Colonic mucosa (tissue), 4 donors: ENCODE data around the gene C3orf33. TPM values are rescaled to one million over a fixed set of nuclear protein-coding genes. Genes with fewer than 3 reads are reported as not detected.

ENCODE experiments used
- DNase-seq: peaks from one replicate; pipeline ENCODE4 v3.0.0-alpha.2; 2020
- H3K27ac ChIP-seq: fragments of 200-600 bp; one replicate; pipeline ENCODE4 v1.8.0; 2021
- H3K27me3 ChIP-seq: fragments of 200-600 bp; one replicate; pipeline ENCODE4 v1.8.0; 2021
- H3K36me3 ChIP-seq: fragments of 200-600 bp; one replicate; pipeline ENCODE4 v1.8.0; 2021
- H3K4me1 ChIP-seq: fragments of 200-600 bp; one replicate; pipeline ENCODE4 v1.8.0; 2021; ENCODE audit warnings: mild to moderate bottlenecking
- H3K4me3 ChIP-seq: fragments of 200-600 bp; one replicate; pipeline ENCODE4 v1.8.0; 2021
- H3K9ac ChIP-seq, 2 donors: one replicate each; pipeline ENCODE4 v1.7.0; 2013; ENCODE audit warnings: control low read depth in 2 of 2, low read depth in 2 of 2, low read length in 2 of 2
- H3K9me3 ChIP-seq: fragments of 200-600 bp; one replicate; pipeline ENCODE4 v1.8.0; 2021
- intact Hi-C: fragments of 100-400 bp; cut with DNase I; formaldehyde crosslinking; loops from one replicate; pipeline ENCODE4 v1.14.1; 2022
- total RNA-seq, 2 donors: library from RNA; stranded (reverse); fragmentation: NEBNext Ultra II Directional in 1 of 2; extraction: Animal tissue kit (Norgen Biotek cat#: 25700) in 1 of 2; gene quantifications; one replicate each; pipeline ENCODE4 v1.2.1, GENCODE V29; 2021
- TF ChIP-seq, protein P1 (sequence below): fragments of 200-600 bp; IDR thresholded peaks from one replicate; pipeline ENCODE4 v1.8.0; 2022; ENCODE audit warnings: antibody characterized with exemption, mild to moderate bottlenecking
- donor health status: healthy.
- donor health status: DM: no; HTN: no; CAD: no.
- donor health status: DM: no; HTN: no; CAD: no.

C3orf33 gene
- total RNA-seq, 2 donors from 2014 or later: 2.4 to 2.8 TPM

DNA sequence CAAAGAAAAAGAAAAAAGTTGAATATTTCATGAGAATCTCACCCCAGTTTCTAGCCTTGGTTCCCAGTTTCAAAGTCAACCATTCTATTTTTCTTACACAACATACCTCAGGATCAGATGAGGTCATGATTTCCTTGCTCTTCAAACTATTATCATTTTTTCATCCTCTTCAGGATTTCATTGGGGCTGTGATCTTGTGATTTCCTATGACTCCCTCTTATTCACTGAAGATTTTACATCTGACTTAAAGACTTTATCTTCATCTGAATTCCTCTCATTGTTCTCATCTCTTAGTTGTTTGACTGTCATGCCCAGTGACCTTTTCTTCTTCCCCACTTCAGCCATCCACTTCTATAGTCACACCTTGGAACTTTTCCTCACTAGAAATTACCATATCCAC, 3.1 kb upstream of the C3orf33 start:
- Histone ChIP-seq H3K36me3 (no peaks in the 10 kb centered on the region), H3K27me3 (no peaks in the 10 kb centered on the region), H3K9ac (no peak overlapping the region), H3K4me3 (no peak overlapping the region), H3K9me3 (no peaks in the 10 kb centered on the region), H3K4me1 (no peaks in the 10 kb centered on the region), H3K27ac (no peak overlapping the region)
- DNase-seq: no peak
- TF ChIP-seq, protein P1, sequence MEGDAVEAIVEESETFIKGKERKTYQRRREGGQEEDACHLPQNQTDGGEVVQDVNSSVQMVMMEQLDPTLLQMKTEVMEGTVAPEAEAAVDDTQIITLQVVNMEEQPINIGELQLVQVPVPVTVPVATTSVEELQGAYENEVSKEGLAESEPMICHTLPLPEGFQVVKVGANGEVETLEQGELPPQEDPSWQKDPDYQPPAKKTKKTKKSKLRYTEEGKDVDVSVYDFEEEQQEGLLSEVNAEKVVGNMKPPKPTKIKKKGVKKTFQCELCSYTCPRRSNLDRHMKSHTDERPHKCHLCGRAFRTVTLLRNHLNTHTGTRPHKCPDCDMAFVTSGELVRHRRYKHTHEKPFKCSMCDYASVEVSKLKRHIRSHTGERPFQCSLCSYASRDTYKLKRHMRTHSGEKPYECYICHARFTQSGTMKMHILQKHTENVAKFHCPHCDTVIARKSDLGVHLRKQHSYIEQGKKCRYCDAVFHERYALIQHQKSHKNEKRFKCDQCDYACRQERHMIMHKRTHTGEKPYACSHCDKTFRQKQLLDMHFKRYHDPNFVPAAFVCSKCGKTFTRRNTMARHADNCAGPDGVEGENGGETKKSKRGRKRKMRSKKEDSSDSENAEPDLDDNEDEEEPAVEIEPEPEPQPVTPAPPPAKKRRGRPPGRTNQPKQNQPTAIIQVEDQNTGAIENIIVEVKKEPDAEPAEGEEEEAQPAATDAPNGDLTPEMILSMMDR: no peak
- intact Hi-C loops: loop anchor here (10.0 kb wide), 2 partner anchors 56 to 136 kb away; no protein-coding TSS in a partner anchor

DNA sequence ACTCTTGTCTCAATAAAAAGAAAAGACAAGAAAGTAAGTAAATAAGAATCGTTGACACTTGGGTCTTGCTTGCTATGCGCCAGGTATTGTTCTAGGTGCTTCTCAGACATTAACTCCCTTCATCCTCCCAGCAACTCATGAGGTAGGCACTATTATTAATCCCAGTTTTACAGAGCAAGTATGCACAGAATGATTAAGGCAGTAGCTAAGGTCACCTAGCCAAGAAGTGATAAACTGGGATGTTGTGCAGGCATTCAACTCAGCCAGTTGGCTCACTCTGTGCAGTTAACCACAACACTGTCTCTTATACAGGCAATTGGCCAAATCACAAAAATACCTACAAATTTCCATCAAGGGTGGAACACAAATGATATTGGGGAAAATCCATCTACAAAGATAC, 1.7 kb upstream of the C3orf33 start:
- H3K4me3 ChIP-seq: no peak overlapping the region
- intact Hi-C loops: loop anchor here (10.0 kb wide), 2 partner anchors 57 to 137 kb away; no protein-coding TSS in a partner anchor
- no peak for DNase-seq
- no peaks in the 10 kb centered on the region for H3K27me3 ChIP-seq
- H3K9me3 ChIP-seq: no peaks in the 10 kb centered on the region
- TF ChIP-seq, protein P1: no peak
- no peaks in the 10 kb centered on the region for H3K4me1 ChIP-seq
- no peak overlapping the region for H3K9ac ChIP-seq
- H3K27ac ChIP-seq: no peak overlapping the region
- H3K36me3 ChIP-seq: no peaks in the 10 kb centered on the region

DNA sequence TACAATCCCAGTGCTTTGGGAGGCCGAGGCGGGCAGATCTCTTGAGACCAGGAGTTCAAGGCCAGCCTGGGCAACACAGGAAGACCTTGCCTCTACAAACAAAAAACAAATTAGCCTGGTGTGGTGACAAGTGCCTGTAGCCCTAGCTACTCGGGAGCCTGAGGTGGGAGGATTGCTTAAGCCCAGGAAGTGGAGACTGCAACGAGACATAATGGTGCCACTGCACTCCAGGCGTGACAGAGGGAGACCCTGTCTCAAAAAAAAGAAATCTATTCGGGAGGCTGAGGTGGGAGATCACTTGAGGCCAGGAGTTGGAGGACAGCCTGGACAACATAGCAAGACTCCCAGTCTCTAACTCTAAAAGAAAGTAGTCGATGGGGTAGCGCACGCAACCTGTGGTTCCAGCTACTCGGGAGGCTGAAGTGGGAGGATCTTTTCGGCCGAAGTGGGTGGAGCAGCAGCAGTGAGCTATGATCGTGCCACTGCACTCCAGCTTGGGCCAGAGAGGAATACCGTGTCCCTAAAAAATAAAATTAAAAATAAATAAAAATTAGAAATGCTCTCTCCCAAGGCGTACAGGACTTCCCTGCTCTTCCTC, 775 bp downstream of the C3orf33 start:
- Histone ChIP-seq H3K4me1 (no peaks in the 10 kb centered on the region), H3K4me3 (peak overlapping the region; percentile 82), H3K9me3 (no peaks in the 10 kb centered on the region), H3K27ac (peak overlapping the region; percentile 56), H3K36me3 (no peaks in the 10 kb centered on the region), H3K9ac (peak overlapping the region; percentile 77 to 93), H3K27me3 (no peaks in the 10 kb centered on the region)
- TF ChIP-seq, protein P1: no peak
- intact Hi-C loops: loop anchor here (10.0 kb wide), 2 partner anchors 59 to 139 kb away; no protein-coding TSS in a partner anchor
- peak; percentile 59 for DNase-seq

DNA sequence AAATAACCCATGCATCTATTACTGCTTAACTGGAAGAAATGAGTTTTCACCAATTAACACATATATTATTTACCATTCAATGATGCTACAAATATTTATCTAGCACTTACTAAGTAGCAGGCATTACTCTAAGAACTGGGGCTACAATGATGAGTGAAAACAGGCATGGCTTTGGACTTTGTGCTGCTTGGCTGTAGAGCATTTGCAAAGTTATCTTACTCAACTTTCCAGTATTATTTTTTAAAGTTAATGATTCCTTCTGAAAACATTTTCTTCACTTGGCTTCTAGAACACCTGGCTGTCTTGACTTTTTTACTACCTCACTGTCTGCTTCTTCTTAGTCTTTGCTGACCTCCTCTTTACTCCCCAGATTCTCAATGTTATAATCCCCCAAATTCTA, 1.8 kb downstream of the C3orf33 start:
- Histone ChIP-seq H3K4me3 (no peak overlapping the region), H3K9me3 (no peaks in the 10 kb centered on the region), H3K27me3 (no peaks in the 10 kb centered on the region), H3K9ac (no peak overlapping the region), H3K36me3 (no peaks in the 10 kb centered on the region), H3K4me1 (no peaks in the 10 kb centered on the region), H3K27ac (no peak overlapping the region)
- TF ChIP-seq, protein P1: no peak
- no peak for DNase-seq
- intact Hi-C loops: loop anchor here (10.0 kb wide), 2 partner anchors 60 to 140 kb away; no protein-coding TSS in a partner anchor

DNA sequence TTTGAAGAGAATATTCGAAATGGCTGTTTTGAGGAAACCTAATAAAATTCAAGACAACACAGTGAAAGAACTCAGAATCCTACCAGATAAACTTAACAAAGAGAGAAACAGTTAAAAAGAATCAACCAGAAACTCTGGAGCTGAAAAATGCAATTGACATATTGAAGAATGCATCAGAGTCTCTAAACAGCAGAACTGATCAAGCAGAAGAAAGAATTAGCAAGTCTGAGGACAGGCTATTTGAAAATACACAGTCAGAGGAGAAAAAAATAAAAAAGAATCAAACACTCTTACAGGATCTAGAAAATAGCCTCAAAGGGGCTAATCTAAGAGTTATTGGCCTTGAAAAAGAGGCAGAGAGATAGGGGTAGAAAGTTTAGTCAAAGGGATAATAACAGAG, 13.5 kb downstream of the C3orf33 start:
- no peak for DNase-seq
- TF ChIP-seq, protein P1: no peak
- H3K36me3 ChIP-seq: no peaks in the 10 kb centered on the region
- no peak overlapping the region for H3K9ac ChIP-seq
- no peak overlapping the region for H3K4me3 ChIP-seq
- H3K27me3 ChIP-seq: no peaks in the 10 kb centered on the region
- no peaks in the 10 kb centered on the region for H3K4me1 ChIP-seq
- H3K9me3 ChIP-seq: no peaks in the 10 kb centered on the region
- intact Hi-C loops: no loop called here
- H3K27ac ChIP-seq: no peak overlapping the region
